Fibroblast of mammary gland (primary cell): ENCODE data around the gene PARM1.

ENCODE experiments used
- DNase-seq: peaks from one replicate; pipeline ENCODE4 v3.0.0-alpha.2; 2010; ENCODE audit warnings: low read depth
- H3K4me3 ChIP-seq: 2 replicates; pipeline ENCODE4 v1.5.1; 2011; ENCODE audit warnings: low read depth, mild to moderate bottlenecking, low read length, moderate library complexity; ENCODE audit not compliant: control insufficient read depth
- CTCF ChIP-seq: conservative IDR thresholded peaks from 2 replicates; pipeline ENCODE4 v1.5.1; 2011; ENCODE audit warnings: low read depth, low read length, inconsistent platforms; ENCODE audit not compliant: control insufficient read depth, insufficient read depth

Gene PARM1

GRCh38 chr4:74970577-74970976, 37.7 kb downstream of the PARM1 start:
- no peak for DNase-seq
- no peak for TF ChIP-seq CTCF
- no peak overlapping the region for H3K4me3 ChIP-seq

- no peak for DNase-seq
- TF ChIP-seq CTCF, result no peak
- no peak overlapping the region for H3K4me3 ChIP-seq
Observed at GRCh38 chr4:74971862-74972261, 38.9 kb downstream of the PARM1 start.

- no peak overlapping the region for H3K4me3 ChIP-seq
- DNase-seq, result no peak
- no peak for TF ChIP-seq CTCF
Observed at GRCh38 chr4:74975082-74975481, 42.2 kb downstream of the PARM1 start.

GRCh38 chr4:74975848-74976824, 43.2 kb downstream of the PARM1 start:
- TF ChIP-seq CTCF, result no peak
- no peak overlapping the region for H3K4me3 ChIP-seq
- no peak for DNase-seq

- DNase-seq, result no peak
- no peak overlapping the region for H3K4me3 ChIP-seq
- no peak for TF ChIP-seq CTCF
Observed at GRCh38 chr4:74982546-74983252, 49.8 kb downstream of the PARM1 start.

- TF ChIP-seq CTCF, result no peak
- H3K4me3 ChIP-seq, result no peak overlapping the region
- DNase-seq, result peak; percentile 14
Observed at GRCh38 chr4:74983253-74983635, 50.3 kb downstream of the PARM1 start.
